Mucosa of stomach (tissue), 1 donor: ENCODE measurements around the gene KRI1.
"Not testable (repeated sequence)": the region's sequence is repeated elsewhere in the genome, so short reads cannot be mapped to it uniquely, and the experiment has no call there.

Experiments
- H3K27me3 ChIP-seq: one replicate; pipeline ENCODE4 v1.7.0; 2013; ENCODE audit warnings: mild to moderate bottlenecking, low read length; ENCODE audit not compliant: control insufficient read depth, insufficient read depth
- H3K36me3 ChIP-seq: one replicate; pipeline ENCODE4 v1.7.0; 2013; ENCODE audit warnings: low read length; ENCODE audit not compliant: control insufficient read depth, insufficient read depth
- H3K4me1 ChIP-seq: one replicate; pipeline ENCODE4 v1.7.0; 2013; ENCODE audit warnings: mild to moderate bottlenecking, low read length; ENCODE audit not compliant: control insufficient read depth, insufficient read depth
- H3K4me3 ChIP-seq: one replicate; pipeline ENCODE4 v1.7.0; 2013; ENCODE audit warnings: low read length
- H3K9ac ChIP-seq: one replicate; pipeline ENCODE4 v1.7.0; 2013; ENCODE audit warnings: mild to moderate bottlenecking, low read length, moderate library complexity
- H3K9me3 ChIP-seq: one replicate; pipeline ENCODE4 v1.7.0; 2013; ENCODE audit warnings: mild to moderate bottlenecking, low read length, moderate library complexity; ENCODE audit not compliant: control insufficient read depth
- donor health status: Pancreatic carcinoma.

The KRI1 gene

GRCh38 chr19:10539016-10539415 lies 26.8 kb downstream of the KRI1 start:
- not testable (repeated sequence) for H3K36me3 ChIP-seq, H3K9me3 ChIP-seq, H3K27me3 ChIP-seq, H3K4me3 ChIP-seq, H3K4me1 ChIP-seq, H3K9ac ChIP-seq

GRCh38 chr19:10538204-10538983 lies 27.4 kb downstream of the KRI1 start:
- Histone ChIP-seq H3K9ac (no peak overlapping the region), H3K9me3 (no peaks in the 10 kb centered on the region), H3K4me3 (no peak overlapping the region), H3K27me3 (no peaks in the 10 kb centered on the region), H3K36me3 (no peaks in the 10 kb centered on the region), H3K4me1 (no peaks in the 10 kb centered on the region)

GRCh38 chr19:10537668-10538067 lies 28.1 kb downstream of the KRI1 start:
- H3K27me3 ChIP-seq, result no peaks in the 10 kb centered on the region
- H3K4me3 ChIP-seq, result no peak overlapping the region
- no peaks in the 10 kb centered on the region for H3K36me3 ChIP-seq
- no peaks in the 10 kb centered on the region for H3K4me1 ChIP-seq
- H3K9me3 ChIP-seq, result no peaks in the 10 kb centered on the region
- H3K9ac ChIP-seq, result no peak overlapping the region

- H3K4me3 ChIP-seq, result no peak overlapping the region
- H3K27me3 ChIP-seq, result no peaks in the 10 kb centered on the region
- no peaks in the 10 kb centered on the region for H3K9me3 ChIP-seq
- H3K4me1 ChIP-seq, result no peaks in the 10 kb centered on the region
- no peaks in the 10 kb centered on the region for H3K36me3 ChIP-seq
- H3K9ac ChIP-seq, result no peak overlapping the region
Measured at GRCh38 chr19:10535613-10536012, 30.2 kb downstream of the KRI1 start.

GRCh38 chr19:10533646-10534386 lies 32.0 kb downstream of the KRI1 start:
- Histone ChIP-seq H3K9ac (no peak overlapping the region), H3K9me3 (no peaks in the 10 kb centered on the region), H3K4me1 (no peaks in the 10 kb centered on the region), H3K27me3 (no peaks in the 10 kb centered on the region), H3K36me3 (no peaks in the 10 kb centered on the region), H3K4me3 (no peak overlapping the region)

GRCh38 chr19:10532457-10532856 lies 33.4 kb downstream of the KRI1 start:
- H3K4me3 ChIP-seq, result no peak overlapping the region
- H3K9ac ChIP-seq, result no peak overlapping the region
- H3K4me1 ChIP-seq, result no peaks in the 10 kb centered on the region
- no peaks in the 10 kb centered on the region for H3K36me3 ChIP-seq
- H3K27me3 ChIP-seq, result no peaks in the 10 kb centered on the region
- H3K9me3 ChIP-seq, result no peaks in the 10 kb centered on the region

- H3K9me3 ChIP-seq, H3K4me3 ChIP-seq, H3K9ac ChIP-seq, H3K4me1 ChIP-seq, H3K36me3 ChIP-seq: not testable (repeated sequence)
- H3K27me3 ChIP-seq, result peaks cover 12% of the 10 kb centered on the region
Measured at GRCh38 chr19:10526887-10527286, 38.9 kb downstream of the KRI1 start.

GRCh38 chr19:10525636-10526035 lies 40.2 kb downstream of the KRI1 start:
- Histone ChIP-seq H3K9ac (no peak overlapping the region), H3K9me3 (no peaks in the 10 kb centered on the region), H3K4me1 (no peaks in the 10 kb centered on the region), H3K36me3 (no peaks in the 10 kb centered on the region), H3K27me3 (peaks cover 12% of the 10 kb centered on the region), H3K4me3 (no peak overlapping the region)

GRCh38 chr19:10523135-10523636 lies 42.6 kb downstream of the KRI1 start:
- H3K27me3 ChIP-seq, result peaks cover 33% of the 10 kb centered on the region
- no peaks in the 10 kb centered on the region for H3K36me3 ChIP-seq
- no peaks in the 10 kb centered on the region for H3K9me3 ChIP-seq
- H3K4me1 ChIP-seq, result peaks cover 2% of the 10 kb centered on the region
- H3K4me3 ChIP-seq, result no peak overlapping the region
- no peak overlapping the region for H3K9ac ChIP-seq

- peaks cover 48% of the 10 kb centered on the region for H3K27me3 ChIP-seq
- no peaks in the 10 kb centered on the region for H3K36me3 ChIP-seq
- no peaks in the 10 kb centered on the region for H3K9me3 ChIP-seq
- peaks cover 13% of the 10 kb centered on the region for H3K4me1 ChIP-seq
- H3K4me3 ChIP-seq, result no peak overlapping the region
- H3K9ac ChIP-seq, result no peak overlapping the region
Measured at GRCh38 chr19:10521461-10522171, 44.2 kb downstream of the KRI1 start.

GRCh38 chr19:10520652-10521318 lies 45.0 kb downstream of the KRI1 start:
- Histone ChIP-seq H3K9me3 (no peaks in the 10 kb centered on the region), H3K4me3 (no peak overlapping the region), H3K36me3 (no peaks in the 10 kb centered on the region), H3K4me1 (peaks cover 13% of the 10 kb centered on the region), H3K27me3 (peaks cover 57% of the 10 kb centered on the region), H3K9ac (no peak overlapping the region)
